GM12878 (cell line): ENCODE results near the gene ANK3. TPM values are rescaled to one million over a fixed set of nuclear protein-coding genes. Genes with fewer than 3 reads are reported as not detected.

Experiments used
- ATAC-seq: fragments of 200-7000 bp; cut with Tn5 transposase; 3 replicates; pipeline ENCODE4 v1.9.1; 2020; ENCODE audit warnings: mild to moderate bottlenecking, moderate library complexity
- BruUV-seq: library from RNA; stranded (reverse); fragments of 400-500 nt; replicated peaks from 2 replicates; lab custom pipeline; 2021; lab: Mats Ljungman, UMichigan
- CTCF ChIA-PET: fragments of 300-600 bp; sonication (Branson Sonifier 250); formaldehyde crosslinking; extraction: SDS; loops from one replicate; lab custom pipeline; 2021; ENCODE audit warnings: inconsistent platforms; lab: Yijun Ruan, JAX
- POLR2A ChIA-PET: fragments of 350-600 bp; formaldehyde crosslinking; extraction: SDS; loops from one replicate; lab custom pipeline; 2021; ENCODE audit warnings: inconsistent platforms; lab: Charles Lee
- RAD21 ChIA-PET: fragments of 300-600 bp; sonication (Branson Sonifier 250); formaldehyde crosslinking; loops from one replicate; lab custom pipeline; 2023; ENCODE audit warnings: antibody characterized with exemption; ENCODE audit not compliant: unreplicated experiment; lab: Charles Lee
- SMC1A ChIA-PET: fragments of 300-600 bp; sonication (Branson Sonifier 250); formaldehyde crosslinking; loops from one replicate; lab custom pipeline; 2023; ENCODE audit not compliant: unreplicated experiment, uncharacterized antibody; lab: Charles Lee
- DNase-seq: peaks from one replicate; pipeline ENCODE4 v3.0.0-alpha.2; 2011; ENCODE audit warnings: low read depth, low spot score
- FAIRE-seq: peaks from 3 replicates; lab custom pipeline; 2011; peaks lifted over from hg19 to GRCh38; lab: Jason Lieb, UNC
- H2AFZ ChIP-seq: 2 replicates; pipeline ENCODE4 v1.6.0; 2011; ENCODE audit warnings: low read depth, low read length, control low read depth; ENCODE audit not compliant: control insufficient read depth
- H3K27ac ChIP-seq: 2 replicates; pipeline ENCODE4 v1.5.1; 2011; ENCODE audit warnings: control low read depth; ENCODE audit not compliant: control insufficient read depth, insufficient read depth
- H3K27me3 ChIP-seq, 2 experiments: replicated peaks in 1 of 2; 2 replicates each; pipeline versions ENCODE4 v1.6.0 to v1.6.1; 2011; ENCODE audit warnings: low read length in 1 of 2; ENCODE audit not compliant: control insufficient read depth in 2 of 2, insufficient read depth in 2 of 2
- H3K36me3 ChIP-seq, 2 experiments: 2 replicates each; pipeline ENCODE4 v1.5.1; 2011; ENCODE audit warnings: low read length in 1 of 2; ENCODE audit not compliant: control insufficient read depth in 2 of 2, insufficient read depth in 2 of 2
- H3K4me1 ChIP-seq: 2 replicates; pipeline ENCODE4 v1.6.1; 2011; ENCODE audit warnings: mild to moderate bottlenecking, low read length, moderate library complexity, mixed read lengths; ENCODE audit not compliant: control insufficient read depth, insufficient read depth
- H3K4me2 ChIP-seq: 2 replicates; pipeline ENCODE4 v1.6.0; 2011; ENCODE audit warnings: control low read depth; ENCODE audit not compliant: control insufficient read depth, insufficient read depth
- H3K4me3 ChIP-seq: fragments of 200-600 bp; sonication (generic); 2 replicates; pipeline ENCODE4 v1.5.1; 2016
- H3K79me2 ChIP-seq: 2 replicates; pipeline ENCODE4 v1.6.0; 2011; ENCODE audit warnings: low read length; ENCODE audit not compliant: control insufficient read depth, insufficient read depth
- H3K9ac ChIP-seq: 2 replicates; pipeline ENCODE4 v1.8.0; 2011; ENCODE audit warnings: low read length, control low read depth, mixed read lengths; ENCODE audit not compliant: control insufficient read depth, insufficient read depth
- H3K9me3 ChIP-seq: replicated peaks from 3 replicates; pipeline ENCODE4 v1.5.1; 2011; ENCODE audit warnings: mild to moderate bottlenecking, low read length; ENCODE audit not compliant: control insufficient read depth, insufficient read depth
- H4K20me1 ChIP-seq: 2 replicates; pipeline ENCODE4 v1.6.0; 2011; ENCODE audit not compliant: control insufficient read depth, insufficient read depth
- ATF7 ChIP-seq: fragments of 450-650 bp; IDR thresholded peaks from 2 replicates; pipeline ENCODE4 v1.6.1; 2016; ENCODE audit warnings: low read depth, mild to moderate bottlenecking
- BMI1 ChIP-seq: fragments of 450-650 bp; IDR thresholded peaks from 2 replicates; pipeline ENCODE4 v1.6.1; 2016; ENCODE audit warnings: mild to moderate bottlenecking, moderate library complexity, borderline replicate concordance
- CHD2 ChIP-seq: IDR thresholded peaks from 2 replicates; pipeline ENCODE4 v1.6.1; 2011; ENCODE audit warnings: low read depth, low read length, improper control_type of control experiment, borderline replicate concordance
- EGR1 ChIP-seq, 2 experiments: IDR thresholded peaks; 1 replicate in 1 of 2; 2 replicates in 1 of 2; pipeline ENCODE4 v1.6.1; 2011 to 2012; ENCODE audit warnings: low read depth in 2 of 2, low read length in 2 of 2, borderline replicate concordance in 1 of 2, mild to moderate bottlenecking in 1 of 2, moderate library complexity in 1 of 2
- EP300 ChIP-seq, 2 experiments: fragments of 150-350 bp in 1 of 2; IDR thresholded peaks; 2 replicates each; pipeline ENCODE4 v1.6.1; 2011 to 2012; ENCODE audit warnings: low read depth in 2 of 2, low read length in 2 of 2, borderline replicate concordance in 1 of 2, improper control_type of control experiment in 1 of 2, inconsistent platforms in 1 of 2; ENCODE audit not compliant: control insufficient read depth in 1 of 2
- FOXK2 ChIP-seq: fragments of 450-650 bp; IDR thresholded peaks from 2 replicates; pipeline ENCODE4 v1.6.1; 2017; ENCODE audit warnings: mild to moderate bottlenecking, moderate library complexity
- HCFC1 ChIP-seq: fragments of 150-350 bp; IDR thresholded peaks from 2 replicates; pipeline ENCODE4 v1.6.1; 2014; ENCODE audit warnings: low read length
- IKZF2 ChIP-seq, 2 experiments: fragments of 450-650 bp; IDR thresholded peaks; 2 replicates each; pipeline ENCODE4 v1.6.1; 2017; ENCODE audit warnings: mild to moderate bottlenecking in 2 of 2, moderate library complexity in 2 of 2
- JUNB ChIP-seq: IDR thresholded peaks from 2 replicates; pipeline ENCODE4 v1.6.1; 2016; ENCODE audit warnings: antibody characterized with exemption, mild to moderate bottlenecking
- NBN ChIP-seq: fragments of 450-650 bp; IDR thresholded peaks from 2 replicates; pipeline ENCODE4 v1.6.1; 2016
- STAT3 ChIP-seq: IDR thresholded peaks from 2 replicates; pipeline ENCODE4 v1.6.1; 2011; ENCODE audit warnings: low read depth, low read length, improper control_type of control experiment
- TAF1 ChIP-seq: IDR thresholded peaks from 2 replicates; pipeline ENCODE4 v1.6.1; 2011; ENCODE audit warnings: mild to moderate bottlenecking, low read depth, low read length, borderline replicate concordance
- ZNF622 ChIP-seq: fragments of 450-650 bp; IDR thresholded peaks from 2 replicates; pipeline ENCODE4 v1.6.1; 2017; ENCODE audit warnings: mild to moderate bottlenecking, inconsistent platforms
- WGBS: methylation state at CpG from one replicate; pipeline ENCODE4 v1.1.6; 2016; ENCODE audit warnings: low lambda C conversion rate; ENCODE audit not compliant: insufficient replicate concordance, insufficient coverage; ENCODE audit errors: missing lambda C conversion rate; 5-methylcytosine and 5-hydroxymethylcytosine counted together
- in situ Hi-C: fragments of 300-500 bp; cut with MboI; formaldehyde crosslinking; loops from 9 replicates; pipeline ENCODE4 v1.14.3; 2018; ENCODE audit warnings: mixed read lengths
- intact Hi-C: fragments of 100-400 bp; cut with micrococcal nuclease; formaldehyde crosslinking; loops from one replicate; pipeline ENCODE4 v1.14.2; 2022; ENCODE audit not compliant: unreplicated experiment
- polyA plus RNA-seq, 11 experiments: library from polyadenylated mRNA; depleted of rRNA in 4 of 11; unstranded in 6 of 11; stranded (reverse) in 5 of 11; fragments of >200 nt; fragmentation: Nextera tagmentation in 4 of 11; fragmentation: Illumina TruSeq in 1 of 11; extraction: Ambion mirVana in 4 of 11; extraction: Trizol in 1 of 11; gene quantifications; 1 replicate in 1 of 11; 2 replicates in 10 of 11; pipeline versions ENCODE4 v1.2.1 to v1.2.3, GENCODE V29; 2011 to 2016; ENCODE audit warnings: inconsistent platforms in 2 of 11, missing spikeins in 2 of 11, low read depth in 1 of 11
- total RNA-seq, 4 experiments: library from RNA; depleted of rRNA in 3 of 4; stranded (reverse); fragments of >200 nt in 3 of 4; fragmentation: Illumina TruSeq in 1 of 4; extraction: Trizol in 1 of 4; gene quantifications; 2 replicates each; pipeline versions ENCODE4 v1.2.1 to v1.2.3, GENCODE V29; 2013 to 2021
- TF ChIP-seq, protein P1 (sequence below): fragments of 450-650 bp; IDR thresholded peaks from 2 replicates; pipeline ENCODE4 v1.6.1; 2017; ENCODE audit warnings: mild to moderate bottlenecking, moderate library complexity

The ANK3 gene
- total and polyA plus RNA-seq, 10 of the 15 experiments (the other 5 are each of a cell fraction or from before 2014, with no cell fraction given): 0.06 to 0.82 (median 0.20) TPM; not detected in 2

DNA sequence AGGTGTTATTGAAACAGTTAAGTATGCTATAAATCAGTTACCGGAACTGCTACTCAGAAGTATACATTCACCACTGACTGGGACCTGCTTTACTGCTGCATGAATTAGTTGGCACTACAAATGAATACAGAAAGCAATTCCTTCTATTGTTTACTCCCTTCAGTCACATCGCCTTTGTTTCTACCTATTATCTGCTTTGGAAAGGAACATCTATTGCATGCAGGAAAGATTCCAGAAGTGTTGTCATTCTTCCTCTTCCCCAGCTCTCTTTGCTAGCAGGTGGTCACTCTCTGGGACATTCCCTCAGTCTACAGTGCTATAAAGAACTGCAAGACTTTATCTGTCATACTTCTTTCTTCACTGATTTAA lies 131.3 kb downstream of the ANK3 start:
- Histone ChIP-seq H3K4me1 (no peaks in the 10 kb centered on the region), H3K4me3 (no peak overlapping the region), H3K4me2 (no peak overlapping the region), H4K20me1 (no peaks in the 10 kb centered on the region), H3K27me3 (no peaks in the 10 kb centered on the region), H3K27ac (no peak overlapping the region), H3K36me3 (no peaks in the 10 kb centered on the region), H3K9me3 (no peaks in the 10 kb centered on the region), H3K9ac (no peak overlapping the region), H3K79me2 (no peaks in the 10 kb centered on the region), H2AFZ (no peak overlapping the region)
- ChIA-PET POLR2A (no interaction called here), RAD21 (no interaction called here), SMC1A (no interaction called here), CTCF (no interaction called here)
- ATAC-seq: no peak
- TF ChIP-seq TAF1: no peak
- no peak for TF ChIP-seq IKZF2 (IDR thresholded peaks at IDR 0.05)
- TF ChIP-seq, protein P1, sequence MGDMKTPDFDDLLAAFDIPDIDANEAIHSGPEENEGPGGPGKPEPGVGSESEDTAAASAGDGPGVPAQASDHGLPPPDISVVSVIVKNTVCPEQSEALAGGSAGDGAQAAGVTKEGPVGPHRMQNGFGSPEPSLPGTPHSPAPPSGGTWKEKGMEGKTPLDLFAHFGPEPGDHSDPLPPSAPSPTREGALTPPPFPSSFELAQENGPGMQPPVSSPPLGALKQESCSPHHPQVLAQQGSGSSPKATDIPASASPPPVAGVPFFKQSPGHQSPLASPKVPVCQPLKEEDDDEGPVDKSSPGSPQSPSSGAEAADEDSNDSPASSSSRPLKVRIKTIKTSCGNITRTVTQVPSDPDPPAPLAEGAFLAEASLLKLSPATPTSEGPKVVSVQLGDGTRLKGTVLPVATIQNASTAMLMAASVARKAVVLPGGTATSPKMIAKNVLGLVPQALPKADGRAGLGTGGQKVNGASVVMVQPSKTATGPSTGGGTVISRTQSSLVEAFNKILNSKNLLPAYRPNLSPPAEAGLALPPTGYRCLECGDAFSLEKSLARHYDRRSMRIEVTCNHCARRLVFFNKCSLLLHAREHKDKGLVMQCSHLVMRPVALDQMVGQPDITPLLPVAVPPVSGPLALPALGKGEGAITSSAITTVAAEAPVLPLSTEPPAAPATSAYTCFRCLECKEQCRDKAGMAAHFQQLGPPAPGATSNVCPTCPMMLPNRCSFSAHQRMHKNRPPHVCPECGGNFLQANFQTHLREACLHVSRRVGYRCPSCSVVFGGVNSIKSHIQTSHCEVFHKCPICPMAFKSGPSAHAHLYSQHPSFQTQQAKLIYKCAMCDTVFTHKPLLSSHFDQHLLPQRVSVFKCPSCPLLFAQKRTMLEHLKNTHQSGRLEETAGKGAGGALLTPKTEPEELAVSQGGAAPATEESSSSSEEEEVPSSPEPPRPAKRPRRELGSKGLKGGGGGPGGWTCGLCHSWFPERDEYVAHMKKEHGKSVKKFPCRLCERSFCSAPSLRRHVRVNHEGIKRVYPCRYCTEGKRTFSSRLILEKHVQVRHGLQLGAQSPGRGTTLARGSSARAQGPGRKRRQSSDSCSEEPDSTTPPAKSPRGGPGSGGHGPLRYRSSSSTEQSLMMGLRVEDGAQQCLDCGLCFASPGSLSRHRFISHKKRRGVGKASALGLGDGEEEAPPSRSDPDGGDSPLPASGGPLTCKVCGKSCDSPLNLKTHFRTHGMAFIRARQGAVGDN: no peak
- TF ChIP-seq HCFC1: no peak
- TF ChIP-seq ZNF622: no peak
- TF ChIP-seq EGR1 (IDR thresholded peaks at IDR 0.05; ENCODE audit: borderline replicate concordance in 1 of 2, low read depth in 2 of 2, low read length in 2 of 2): no peak
- no peak for TF ChIP-seq BMI1
- TF ChIP-seq JUNB: no peak
- no peak for TF ChIP-seq FOXK2
- no peak for TF ChIP-seq NBN
- no peak for TF ChIP-seq EP300 (IDR thresholded peaks at IDR 0.05; ENCODE audit: borderline replicate concordance in 1 of 2, control insufficient read depth in 1 of 2, low read depth in 2 of 2, low read length in 2 of 2)
- no peak for TF ChIP-seq CHD2
- TF ChIP-seq ATF7: no peak
- TF ChIP-seq STAT3: no peak
- no peak for DNase-seq
- FAIRE-seq: no peak
- WGBS: 58% methylated on average over 2 of the region's 2 CpGs
- intact Hi-C loops (no loop called here), in situ Hi-C loops (no loop called here)
- BruUV-seq: no TSS peak
